ENCODE results near the gene ELP6. TPM values are rescaled to one million over a fixed set of nuclear protein-coding genes. Genes with fewer than 3 reads are reported as not detected.
A peak's percentile ranks its signal among the peaks of the same experiment; 100 is the strongest.

The ELP6 gene
- total and polyA plus RNA-seq, 9 donors, result 20.1 to 32.8 (median 25.0) TPM

DNA sequence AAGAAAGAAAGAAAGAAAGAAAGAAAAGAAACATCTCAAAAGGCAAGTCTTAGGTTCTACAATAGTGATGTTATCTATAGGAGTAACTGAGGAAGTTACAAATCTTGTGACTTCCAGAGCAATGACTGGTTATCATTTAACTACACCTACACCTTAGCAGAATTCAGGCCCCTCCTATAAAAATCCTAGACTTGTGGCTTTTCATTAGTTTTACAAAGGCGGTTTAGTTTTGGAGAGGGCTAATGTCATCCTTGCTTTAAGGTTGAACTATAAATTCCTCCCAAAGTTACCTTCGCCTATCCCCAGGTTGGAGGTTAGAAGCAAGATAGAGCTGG is 33.7 kb downstream of the ELP6 start:
- Histone ChIP-seq H3K27ac (no peak overlapping the region), H3K4me3 (no peak overlapping the region), H3K36me3 (no peaks in the 10 kb centered on the region), H3K9me3 (no peaks in the 10 kb centered on the region), H3K4me1 (ENCODE audit: insufficient read depth) (peaks cover 5% of the 10 kb centered on the region), H3K27me3 (no peaks in the 10 kb centered on the region)
- intact Hi-C loops (cut with DNase I), result loop anchor here (5.0 to 10.0 kb wide), 3 partner anchors 33 to 57 kb away; partner anchors contain the start of gene ELP6 (in 1 of the 4)
- WGBS, 3 donors, result 90 to 100% (median 96%) methylated on average over 2 of the region's 2 CpGs
- DNase-seq, result no peak
- no peak for TF ChIP-seq POLR2A (IDR thresholded peaks at IDR 0.05)
- TF ChIP-seq, protein P1, sequence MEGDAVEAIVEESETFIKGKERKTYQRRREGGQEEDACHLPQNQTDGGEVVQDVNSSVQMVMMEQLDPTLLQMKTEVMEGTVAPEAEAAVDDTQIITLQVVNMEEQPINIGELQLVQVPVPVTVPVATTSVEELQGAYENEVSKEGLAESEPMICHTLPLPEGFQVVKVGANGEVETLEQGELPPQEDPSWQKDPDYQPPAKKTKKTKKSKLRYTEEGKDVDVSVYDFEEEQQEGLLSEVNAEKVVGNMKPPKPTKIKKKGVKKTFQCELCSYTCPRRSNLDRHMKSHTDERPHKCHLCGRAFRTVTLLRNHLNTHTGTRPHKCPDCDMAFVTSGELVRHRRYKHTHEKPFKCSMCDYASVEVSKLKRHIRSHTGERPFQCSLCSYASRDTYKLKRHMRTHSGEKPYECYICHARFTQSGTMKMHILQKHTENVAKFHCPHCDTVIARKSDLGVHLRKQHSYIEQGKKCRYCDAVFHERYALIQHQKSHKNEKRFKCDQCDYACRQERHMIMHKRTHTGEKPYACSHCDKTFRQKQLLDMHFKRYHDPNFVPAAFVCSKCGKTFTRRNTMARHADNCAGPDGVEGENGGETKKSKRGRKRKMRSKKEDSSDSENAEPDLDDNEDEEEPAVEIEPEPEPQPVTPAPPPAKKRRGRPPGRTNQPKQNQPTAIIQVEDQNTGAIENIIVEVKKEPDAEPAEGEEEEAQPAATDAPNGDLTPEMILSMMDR (IDR thresholded peaks at IDR 0.05), result no peak
- TF ChIP-seq EP300 (IDR thresholded peaks at IDR 0.05), result no peak

DNA sequence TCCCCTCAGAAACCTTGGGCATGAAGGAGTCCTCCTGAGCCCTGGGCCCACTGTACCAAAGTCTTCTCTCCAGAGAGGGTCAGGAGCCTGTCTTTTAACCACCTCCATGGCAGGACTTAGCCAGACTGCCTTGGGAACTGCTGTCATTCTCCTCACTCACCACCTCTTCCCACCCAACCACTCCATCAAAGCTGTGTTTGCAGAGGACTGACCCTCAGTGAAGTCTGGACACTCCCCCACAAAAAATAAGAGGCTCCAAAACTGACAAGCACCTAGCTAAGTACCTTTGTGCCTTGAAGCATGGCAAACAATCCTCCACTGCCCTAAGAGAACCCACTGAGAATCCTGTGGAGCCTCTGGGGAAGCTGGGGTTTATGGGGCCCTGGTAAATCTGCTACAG is 35.5 kb downstream of the ELP6 start:
- intact Hi-C loops (cut with DNase I), result loop anchor here (5.0 to 10.0 kb wide), 3 partner anchors 34 to 56 kb away; partner anchors contain the start of gene ELP6 (in 1 of the 4)
- no peak for TF ChIP-seq EP300 (IDR thresholded peaks at IDR 0.05)
- TF ChIP-seq, protein P1 (IDR thresholded peaks at IDR 0.05), result no peak
- TF ChIP-seq POLR2A (IDR thresholded peaks at IDR 0.05), result no peak
- no peaks in the 10 kb centered on the region for H3K36me3 ChIP-seq
- no peak overlapping the region for H3K4me3 ChIP-seq
- DNase-seq, result no peak
- H3K27me3 ChIP-seq, result no peaks in the 10 kb centered on the region
- H3K9me3 ChIP-seq, result no peaks in the 10 kb centered on the region
- H3K27ac ChIP-seq, result no peak overlapping the region
- peaks cover 10% of the 10 kb centered on the region for H3K4me1 ChIP-seq (ENCODE audit: insufficient read depth)

DNA sequence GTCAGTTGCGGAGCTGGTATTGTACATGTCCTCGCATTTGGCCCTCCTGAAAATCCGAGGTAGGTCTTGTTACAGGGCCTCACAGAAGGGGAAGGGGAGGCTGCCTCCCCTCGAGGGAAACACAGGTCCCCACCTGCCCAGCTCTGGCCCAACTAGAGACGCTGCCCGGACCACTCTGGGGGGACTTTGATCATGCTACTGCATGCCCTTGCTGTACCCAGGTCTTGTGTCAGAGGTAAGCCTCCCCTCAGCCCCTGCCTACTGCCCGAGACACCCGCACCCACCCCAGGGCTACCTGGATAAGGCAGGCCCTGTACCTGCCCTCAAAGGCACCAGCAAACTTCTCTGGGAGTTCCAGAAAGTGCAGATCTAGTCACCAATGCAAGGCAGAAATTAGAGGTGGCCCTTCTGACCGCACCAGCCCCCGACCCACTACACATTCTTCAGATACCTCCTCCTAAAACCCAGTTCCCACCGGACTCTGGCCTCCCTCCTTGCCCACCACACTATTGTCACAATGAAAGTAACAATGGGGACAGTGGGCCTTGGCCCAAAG is 36.8 kb downstream of the ELP6 start:
- Histone ChIP-seq H3K36me3 (no peaks in the 10 kb centered on the region), H3K4me3 (peak overlapping the region; percentile 66), H3K4me1 (ENCODE audit: insufficient read depth) (peaks cover 12% of the 10 kb centered on the region), H3K9me3 (no peaks in the 10 kb centered on the region), H3K27ac (peak overlapping the region in 1 of 2 donors; percentile 70), H3K27me3 (no peaks in the 10 kb centered on the region)
- no peak for TF ChIP-seq POLR2A (IDR thresholded peaks at IDR 0.05)
- TF ChIP-seq EP300 (IDR thresholded peaks at IDR 0.05), result no peak
- TF ChIP-seq, protein P1 (IDR thresholded peaks at IDR 0.05), result no peak
- peak in 1 of 5 donors; percentile 36 for DNase-seq
- intact Hi-C loops (cut with DNase I), result loop anchor here (5.0 to 10.0 kb wide), 3 partner anchors 36 to 54 kb away; partner anchors contain the start of gene ELP6 (in 1 of the 4)
- 83% methylated on average over 11 of the region's 11 CpGs for WGBS, 3 donors

DNA sequence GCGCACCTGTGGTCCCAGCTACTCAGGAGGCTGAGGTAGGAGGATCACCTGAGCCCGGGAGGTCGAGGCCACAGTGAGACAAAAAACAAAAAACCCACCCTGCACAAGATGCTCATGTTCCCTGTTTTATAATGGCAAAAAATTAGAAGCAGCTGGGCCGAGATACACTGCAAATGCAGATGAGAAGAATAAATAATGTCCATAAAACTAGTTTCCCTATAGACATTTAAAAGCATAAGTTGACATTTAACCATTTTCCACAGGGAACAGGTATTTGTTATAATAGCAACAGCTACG is 37.2 kb downstream of the ELP6 start:
- no peaks in the 10 kb centered on the region for H3K27me3 ChIP-seq
- 41 to 60% (median 44%) methylated on average over 5 of the region's 5 CpGs for WGBS, 3 donors
- peak overlapping the region in 1 of 2 donors; percentile 70 for H3K27ac ChIP-seq
- intact Hi-C loops (cut with DNase I), result loop anchor here (5.0 to 10.0 kb wide), 3 partner anchors 36 to 54 kb away; partner anchors contain the start of gene ELP6 (in 1 of the 4)
- TF ChIP-seq EP300 (IDR thresholded peaks at IDR 0.05) (no peak), POLR2A (IDR thresholded peaks at IDR 0.05) (no peak)
- TF ChIP-seq, protein P1 (IDR thresholded peaks at IDR 0.05), result no peak
- no peaks in the 10 kb centered on the region for H3K36me3 ChIP-seq
- DNase-seq, result no peak
- no peaks in the 10 kb centered on the region for H3K9me3 ChIP-seq
- peak overlapping the region; percentile 66 for H3K4me3 ChIP-seq
- H3K4me1 ChIP-seq (ENCODE audit: insufficient read depth), result peaks cover 12% of the 10 kb centered on the region
